C4-2B (cell line): Measurements from ENCODE around the gene CDK6.

Source experiments
- ZFX ChIP-seq: fragments of 450-650 bp; IDR thresholded peaks from 2 replicates; pipeline ENCODE4 v1.6.1; 2017
- TF ChIP-seq, protein P1 (sequence below): fragments of 450-650 bp; conservative IDR thresholded peaks from 2 replicates; pipeline ENCODE4 v1.5.1; 2017; ENCODE audit warnings: mild to moderate bottlenecking

DNA sequence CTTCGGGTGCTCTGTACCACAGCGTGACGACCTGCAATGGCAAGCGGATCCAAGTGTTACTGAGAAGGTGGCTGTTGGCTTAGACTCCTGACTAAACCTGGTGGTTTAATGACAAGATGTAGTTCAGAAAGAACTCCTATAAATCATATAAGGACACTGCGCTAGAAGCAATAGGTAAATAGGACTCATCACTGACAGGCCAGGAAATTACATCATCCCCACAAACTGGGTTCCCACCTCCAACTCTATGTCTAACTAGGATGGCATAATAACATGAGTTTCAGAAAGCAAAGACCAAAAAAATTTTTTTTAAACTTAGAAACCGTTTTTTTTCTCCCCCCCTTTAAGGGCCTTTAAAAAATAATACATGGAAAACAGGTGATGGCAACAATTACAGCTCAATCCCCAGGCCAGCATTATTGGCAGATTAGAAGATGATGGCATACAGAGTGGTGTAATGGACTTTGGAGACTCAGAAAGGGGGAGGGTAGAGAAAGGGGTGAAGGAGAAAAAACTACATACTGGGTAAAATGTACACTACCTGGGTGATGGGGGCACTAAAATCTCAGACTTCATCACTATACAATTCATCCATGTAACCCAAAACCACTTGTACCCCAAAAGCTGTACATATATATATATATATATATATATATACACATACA, 164.7 kb downstream of the CDK6 start:
- TF ChIP-seq, protein P1, sequence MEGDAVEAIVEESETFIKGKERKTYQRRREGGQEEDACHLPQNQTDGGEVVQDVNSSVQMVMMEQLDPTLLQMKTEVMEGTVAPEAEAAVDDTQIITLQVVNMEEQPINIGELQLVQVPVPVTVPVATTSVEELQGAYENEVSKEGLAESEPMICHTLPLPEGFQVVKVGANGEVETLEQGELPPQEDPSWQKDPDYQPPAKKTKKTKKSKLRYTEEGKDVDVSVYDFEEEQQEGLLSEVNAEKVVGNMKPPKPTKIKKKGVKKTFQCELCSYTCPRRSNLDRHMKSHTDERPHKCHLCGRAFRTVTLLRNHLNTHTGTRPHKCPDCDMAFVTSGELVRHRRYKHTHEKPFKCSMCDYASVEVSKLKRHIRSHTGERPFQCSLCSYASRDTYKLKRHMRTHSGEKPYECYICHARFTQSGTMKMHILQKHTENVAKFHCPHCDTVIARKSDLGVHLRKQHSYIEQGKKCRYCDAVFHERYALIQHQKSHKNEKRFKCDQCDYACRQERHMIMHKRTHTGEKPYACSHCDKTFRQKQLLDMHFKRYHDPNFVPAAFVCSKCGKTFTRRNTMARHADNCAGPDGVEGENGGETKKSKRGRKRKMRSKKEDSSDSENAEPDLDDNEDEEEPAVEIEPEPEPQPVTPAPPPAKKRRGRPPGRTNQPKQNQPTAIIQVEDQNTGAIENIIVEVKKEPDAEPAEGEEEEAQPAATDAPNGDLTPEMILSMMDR = no peak
- no peak for TF ChIP-seq ZFX
